SK-N-MC (cell line): ENCODE data around the gene PLPPR2.
"Not testable (repeated sequence)": the region's sequence is repeated elsewhere in the genome, so short reads cannot be mapped to it uniquely, and the experiment has no call there.

Experiments
- DNase-seq: peaks from one replicate; pipeline ENCODE4 v3.0.0-alpha.2; 2011; ENCODE audit warnings: low read depth, low spot score
- H3K27ac ChIP-seq: fragments of 200-600 bp; sonication (generic); 2 replicates; pipeline ENCODE4 v1.5.1; 2016; ENCODE audit warnings: mixed run types
- H3K36me3 ChIP-seq: fragments of 200-600 bp; sonication (generic); 2 replicates; pipeline ENCODE4 v1.6.1; 2017; ENCODE audit warnings: antibody characterized with exemption, low read length, mixed read lengths; ENCODE audit not compliant: insufficient read depth
- H3K4me3 ChIP-seq: fragments of 200-600 bp; sonication (generic); 2 replicates; pipeline ENCODE4 v1.5.1; 2016
- H3K9ac ChIP-seq: fragments of 200-600 bp; sonication (generic); 2 replicates; pipeline ENCODE4 v1.8.0; 2017; ENCODE audit warnings: mixed run types, mixed read lengths; ENCODE audit not compliant: insufficient read length
- H3K9me3 ChIP-seq: fragments of 200-600 bp; sonication (generic); 2 replicates; pipeline ENCODE4 v1.6.1; 2017; ENCODE audit warnings: low read depth, mild to moderate bottlenecking, antibody characterized with exemption, low read length, moderate library complexity, mixed read lengths
- EZH2 ChIP-seq: fragments of 200-600 bp; sonication (generic); IDR thresholded peaks from one replicate; pipeline ENCODE4 v1.6.1; 2017; ENCODE audit warnings: antibody characterized with exemption
- FOXP2 ChIP-seq: optimal IDR thresholded peaks from 2 replicates; pipeline ENCODE3; 2011; ENCODE audit warnings: mild to moderate bottlenecking, moderate library complexity; ENCODE audit not compliant: insufficient read depth; ENCODE audit errors: extremely low read length, control extremely low read depth
- POLR2AphosphoS5 ChIP-seq: IDR thresholded peaks from 2 replicates; pipeline ENCODE4 v1.6.1; 2012; ENCODE audit warnings: mild to moderate bottlenecking, low read depth, low read length, borderline replicate concordance

PLPPR2 gene

GRCh38 chr19:11347546-11348039 lies 7.6 kb upstream of the PLPPR2 start:
- Histone ChIP-seq H3K4me3 (no peak overlapping the region), H3K27ac (no peak overlapping the region)
- TF ChIP-seq POLR2AphosphoS5 (no peak), EZH2 (no peak), FOXP2 (no peak)

GRCh38 chr19:11349171-11349570 lies 6.1 kb upstream of the PLPPR2 start:
- Histone ChIP-seq H3K9me3 (no peaks in the 10 kb centered on the region), H3K27ac (no peak overlapping the region), H3K9ac (no peak overlapping the region), H3K36me3 (no peaks in the 10 kb centered on the region), H3K4me3 (no peak overlapping the region)
- TF ChIP-seq EZH2 (no peak), POLR2AphosphoS5 (no peak), FOXP2 (no peak)
- DNase-seq: no peak

More at GRCh38 chr19:11347546-11348039, 7.6 kb upstream of the PLPPR2 start:
- DNase-seq: no peak
- H3K9me3 ChIP-seq: no peaks in the 10 kb centered on the region
- no peaks in the 10 kb centered on the region for H3K36me3 ChIP-seq
- no peak overlapping the region for H3K9ac ChIP-seq

- not testable (repeated sequence) for H3K4me3 ChIP-seq, DNase-seq
These were observed 1.1 kb upstream of the PLPPR2 start for GRCh38 chr19:11354102-11354501.

GRCh38 chr19:11356074-11356397 lies 804 bp downstream of the PLPPR2 start:
- no peak for DNase-seq
- Histone ChIP-seq H3K9ac (no peak overlapping the region), H3K9me3 (no peaks in the 10 kb centered on the region), H3K4me3 (peak overlapping the region; percentile 84), H3K36me3 (no peaks in the 10 kb centered on the region), H3K27ac (no peak overlapping the region)
- TF ChIP-seq FOXP2: no peak
- no peak for TF ChIP-seq POLR2AphosphoS5
- TF ChIP-seq EZH2: no peak

More at GRCh38 chr19:11354102-11354501, 1.1 kb upstream of the PLPPR2 start:
- not testable (repeated sequence) for H3K9me3 ChIP-seq, H3K36me3 ChIP-seq, H3K27ac ChIP-seq, H3K9ac ChIP-seq

GRCh38 chr19:11356676-11357550 lies 1.7 kb downstream of the PLPPR2 start:
- Histone ChIP-seq H3K36me3 (no peaks in the 10 kb centered on the region), H3K4me3 (no peak overlapping the region), H3K9me3 (no peaks in the 10 kb centered on the region), H3K27ac (no peak overlapping the region), H3K9ac (no peak overlapping the region)
- DNase-seq: no peak
- TF ChIP-seq POLR2AphosphoS5 (no peak), FOXP2 (no peak), EZH2 (no peak)

- Histone ChIP-seq H3K4me3 (no peak overlapping the region), H3K9ac (no peak overlapping the region), H3K27ac (no peak overlapping the region), H3K36me3 (no peaks in the 10 kb centered on the region), H3K9me3 (no peaks in the 10 kb centered on the region)
- TF ChIP-seq POLR2AphosphoS5 (no peak), EZH2 (no peak), FOXP2 (no peak)
- no peak for DNase-seq
These were observed 4.2 kb downstream of the PLPPR2 start for GRCh38 chr19:11359421-11359820.

GRCh38 chr19:11361037-11361770 lies 6.0 kb downstream of the PLPPR2 start:
- DNase-seq: no peak
- Histone ChIP-seq H3K27ac (no peak overlapping the region), H3K36me3 (no peaks in the 10 kb centered on the region), H3K4me3 (no peak overlapping the region), H3K9me3 (no peaks in the 10 kb centered on the region), H3K9ac (no peak overlapping the region)
- TF ChIP-seq POLR2AphosphoS5 (no peak), EZH2 (no peak), FOXP2 (no peak)
